ENCODE measurements around the gene PIP5KL1.

GRCh38 chr9:127980060-127980705 lies 49.6 kb upstream of the PIP5KL1 start:
- TF ChIP-seq SMC3 (conservative IDR thresholded peaks at IDR 0.05; ENCODE audit: poor library complexity) (no peak), EZH2 (IDR thresholded peaks at IDR 0.05; ENCODE audit: borderline replicate concordance, insufficient read depth, low read length, poor library complexity, severe bottlenecking) (no peak), CTCF (IDR thresholded peaks at IDR 0.05; ENCODE audit: poor library complexity, severe bottlenecking) (no peak), EP300 (conservative IDR thresholded peaks at IDR 0.05; ENCODE audit: poor library complexity, severe bottlenecking) (no peak), RAD21 (conservative IDR thresholded peaks at IDR 0.05) (no peak), TAF1 (IDR thresholded peaks at IDR 0.05; ENCODE audit: low read depth) (no peak), REST (IDR thresholded peaks at IDR 0.05; ENCODE audit: borderline replicate concordance) (no peak), POLR2AphosphoS5 (IDR thresholded peaks at IDR 0.05) (no peak)

Data from neural cell (in vitro differentiated cells).